ENCODE measurements around the gene PEPD.

- TF ChIP-seq POLR2A (IDR thresholded peaks at IDR 0.05; ENCODE audit: low read length) (no peak), GATA1 (IDR thresholded peaks at IDR 0.05; ENCODE audit: low read depth, low read length) (no peak)
Observed at GRCh38 chr19:33409906-33410685, 111.5 kb downstream of the PEPD start.

Measured in erythroblast (primary cell).